Neural cell (in vitro differentiated cells): ENCODE data around the gene SLC4A1. TPM values are rescaled to one million over a fixed set of nuclear protein-coding genes. Genes with fewer than 3 reads are reported as not detected.

ENCODE experiments used
- H2AFZ ChIP-seq: fragments of 200-600, 300-800 bp; sonication (generic), shearing (Covaris generic); 2 replicates; pipeline ENCODE4 v1.6.0; 2014; ENCODE audit warnings: low read depth, mild to moderate bottlenecking, antibody characterized with exemption, low read length, moderate library complexity
- H3F3A ChIP-seq: fragments of 200-600 bp; shearing (Covaris generic); 2 replicates; pipeline ENCODE4 v1.6.1; 2016; ENCODE audit warnings: mild to moderate bottlenecking, moderate library complexity, mixed read lengths, antibody characterized with exemption, low read length; ENCODE audit not compliant: insufficient read depth, poor library complexity, severe bottlenecking
- H3K27ac ChIP-seq: fragments of 200-600, 300-800 bp; sonication (generic), shearing (Covaris generic); 2 replicates; pipeline ENCODE4 v1.5.1; 2014; ENCODE audit warnings: mild to moderate bottlenecking, low read length, moderate library complexity
- H3K27me3 ChIP-seq: fragments of 300-800, 200-600 bp; sonication (generic), shearing (Covaris generic); 2 replicates; pipeline ENCODE4 v1.6.0; 2014; ENCODE audit warnings: mild to moderate bottlenecking, low read depth, low read length, moderate library complexity; ENCODE audit not compliant: insufficient read depth
- H3K36me3 ChIP-seq: fragments of 300-800, 200-600 bp; sonication (generic), shearing (Covaris generic); 2 replicates; pipeline ENCODE4 v1.5.1; 2014; ENCODE audit warnings: mild to moderate bottlenecking, antibody characterized with exemption, low read length, moderate library complexity; ENCODE audit not compliant: insufficient read depth
- H3K4me2 ChIP-seq: fragments of 300-800, 200-600 bp; sonication (generic), shearing (Covaris generic); 2 replicates; pipeline ENCODE4 v1.6.0; 2014; ENCODE audit warnings: mild to moderate bottlenecking, low read length
- H3K4me3 ChIP-seq: fragments of 300-800, 200-600 bp; sonication (generic), shearing (Covaris generic); 2 replicates; pipeline ENCODE4 v1.5.1; 2014; ENCODE audit warnings: mild to moderate bottlenecking, low read length, moderate library complexity
- H3K79me2 ChIP-seq: fragments of 200-600 bp; shearing (Covaris generic); replicated peaks from 2 replicates; pipeline ENCODE4 v1.6.0; 2014; ENCODE audit warnings: mild to moderate bottlenecking, low read length, moderate library complexity; ENCODE audit not compliant: insufficient read depth
- H3K9ac ChIP-seq: fragments of 300-800, 200-600 bp; sonication (generic), shearing (Covaris generic); 2 replicates; pipeline ENCODE4 v1.6.1; 2016; ENCODE audit warnings: mild to moderate bottlenecking, low read length, mixed read lengths
- H3K9me2 ChIP-seq: fragments of 200-600 bp; shearing (Covaris generic); 2 replicates; pipeline ENCODE4 v1.6.1; 2016; ENCODE audit warnings: mild to moderate bottlenecking, low read length, mixed read lengths; ENCODE audit not compliant: insufficient read depth
- H3K9me3 ChIP-seq: fragments of 200-600, 300-800 bp; sonication (generic), shearing (Covaris generic); 2 replicates; pipeline ENCODE4 v1.6.1; 2016; ENCODE audit warnings: mild to moderate bottlenecking, mixed run types, low read length, moderate library complexity, mixed read lengths
- H4K20me1 ChIP-seq: fragments of 200-600 bp; shearing (Covaris generic); 2 replicates; pipeline ENCODE4 v1.6.1; 2016; ENCODE audit warnings: mild to moderate bottlenecking, mixed run types; ENCODE audit not compliant: insufficient read depth
- EP300 ChIP-seq: fragments of 450-650 bp; conservative IDR thresholded peaks from 2 replicates; pipeline ENCODE4 v1.6.1; 2014; ENCODE audit warnings: antibody characterized with exemption, mild to moderate bottlenecking, moderate library complexity; ENCODE audit not compliant: poor library complexity, severe bottlenecking
- EZH2 ChIP-seq: fragments of 200-600, 300-800 bp; shearing (Covaris generic), sonication (generic); IDR thresholded peaks from 2 replicates; pipeline ENCODE4 v1.6.1; 2014; ENCODE audit warnings: antibody characterized with exemption, low read length, borderline replicate concordance, mild to moderate bottlenecking; ENCODE audit not compliant: insufficient read depth, poor library complexity, severe bottlenecking
- MXI1 ChIP-seq: fragments of 450-650 bp; conservative IDR thresholded peaks from 2 replicates; pipeline ENCODE4 v1.6.1; 2014; ENCODE audit warnings: antibody characterized with exemption, mild to moderate bottlenecking; ENCODE audit not compliant: poor library complexity, severe bottlenecking
- POLR2AphosphoS5 ChIP-seq: IDR thresholded peaks from 2 replicates; pipeline ENCODE4 v1.6.1; 2012
- RAD21 ChIP-seq: fragments of 450-650 bp; conservative IDR thresholded peaks from 2 replicates; pipeline ENCODE4 v1.6.1; 2014; ENCODE audit warnings: antibody characterized with exemption, mild to moderate bottlenecking, moderate library complexity
- SMC3 ChIP-seq: fragments of 450-650 bp; conservative IDR thresholded peaks from 2 replicates; pipeline ENCODE4 v1.6.1; 2014; ENCODE audit warnings: antibody characterized with exemption, mild to moderate bottlenecking, moderate library complexity; ENCODE audit not compliant: poor library complexity
- TAF1 ChIP-seq: IDR thresholded peaks from 2 replicates; pipeline ENCODE4 v1.6.1; 2012; ENCODE audit warnings: low read depth
- polyA plus RNA-seq: library from polyadenylated mRNA; depleted of rRNA; stranded (reverse); fragments of >200 nt; gene quantifications from 2 replicates; pipeline ENCODE4 v1.2.3, GENCODE V29; 2014
- TF ChIP-seq, protein P1 (sequence below): fragments of 450-650 bp; IDR thresholded peaks from 2 replicates; pipeline ENCODE4 v1.5.1; 2014; ENCODE audit warnings: antibody characterized with exemption, mild to moderate bottlenecking, moderate library complexity; ENCODE audit not compliant: poor library complexity, severe bottlenecking
- TF ChIP-seq, protein P2 (sequence below): IDR thresholded peaks from 2 replicates; pipeline ENCODE4 v1.6.1; 2012; ENCODE audit warnings: borderline replicate concordance

Gene SLC4A1
- polyA plus RNA-seq, 1 donor from 2014 or later, result 0.05 TPM

DNA sequence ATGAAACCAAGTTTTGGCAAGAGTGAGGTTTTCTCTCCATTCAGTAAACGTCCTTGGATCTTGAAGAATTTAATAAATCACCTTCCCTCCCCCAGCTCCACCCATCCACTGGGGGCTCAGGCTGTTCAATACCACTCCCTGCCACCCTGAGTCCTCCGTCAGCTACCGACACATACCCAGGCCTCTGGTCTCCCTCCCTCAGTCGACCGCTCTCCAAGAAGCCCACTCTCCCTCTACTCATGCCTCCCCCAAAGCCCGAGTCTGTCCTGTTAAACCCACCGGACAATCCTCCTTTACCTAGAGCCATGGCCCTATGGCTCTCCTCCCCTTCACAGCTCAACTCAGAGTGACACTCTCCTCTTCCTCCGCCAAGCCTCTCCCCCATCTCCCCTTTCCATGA is 19.7 kb upstream of the SLC4A1 start:
- H3K9me3 ChIP-seq, result no peaks in the 10 kb centered on the region
- H3K4me2 ChIP-seq, result no peak overlapping the region
- H4K20me1 ChIP-seq, result no peaks in the 10 kb centered on the region
- H3K27me3 ChIP-seq, result no peaks in the 10 kb centered on the region
- H2AFZ ChIP-seq, result no peak overlapping the region
- TF ChIP-seq SMC3 (no peak), TAF1 (no peak), RAD21 (no peak), EZH2 (no peak), MXI1 (no peak), POLR2AphosphoS5 (no peak), EP300 (no peak)
- TF ChIP-seq, protein P1, sequence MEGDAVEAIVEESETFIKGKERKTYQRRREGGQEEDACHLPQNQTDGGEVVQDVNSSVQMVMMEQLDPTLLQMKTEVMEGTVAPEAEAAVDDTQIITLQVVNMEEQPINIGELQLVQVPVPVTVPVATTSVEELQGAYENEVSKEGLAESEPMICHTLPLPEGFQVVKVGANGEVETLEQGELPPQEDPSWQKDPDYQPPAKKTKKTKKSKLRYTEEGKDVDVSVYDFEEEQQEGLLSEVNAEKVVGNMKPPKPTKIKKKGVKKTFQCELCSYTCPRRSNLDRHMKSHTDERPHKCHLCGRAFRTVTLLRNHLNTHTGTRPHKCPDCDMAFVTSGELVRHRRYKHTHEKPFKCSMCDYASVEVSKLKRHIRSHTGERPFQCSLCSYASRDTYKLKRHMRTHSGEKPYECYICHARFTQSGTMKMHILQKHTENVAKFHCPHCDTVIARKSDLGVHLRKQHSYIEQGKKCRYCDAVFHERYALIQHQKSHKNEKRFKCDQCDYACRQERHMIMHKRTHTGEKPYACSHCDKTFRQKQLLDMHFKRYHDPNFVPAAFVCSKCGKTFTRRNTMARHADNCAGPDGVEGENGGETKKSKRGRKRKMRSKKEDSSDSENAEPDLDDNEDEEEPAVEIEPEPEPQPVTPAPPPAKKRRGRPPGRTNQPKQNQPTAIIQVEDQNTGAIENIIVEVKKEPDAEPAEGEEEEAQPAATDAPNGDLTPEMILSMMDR, result no peak
- TF ChIP-seq, protein P2, sequence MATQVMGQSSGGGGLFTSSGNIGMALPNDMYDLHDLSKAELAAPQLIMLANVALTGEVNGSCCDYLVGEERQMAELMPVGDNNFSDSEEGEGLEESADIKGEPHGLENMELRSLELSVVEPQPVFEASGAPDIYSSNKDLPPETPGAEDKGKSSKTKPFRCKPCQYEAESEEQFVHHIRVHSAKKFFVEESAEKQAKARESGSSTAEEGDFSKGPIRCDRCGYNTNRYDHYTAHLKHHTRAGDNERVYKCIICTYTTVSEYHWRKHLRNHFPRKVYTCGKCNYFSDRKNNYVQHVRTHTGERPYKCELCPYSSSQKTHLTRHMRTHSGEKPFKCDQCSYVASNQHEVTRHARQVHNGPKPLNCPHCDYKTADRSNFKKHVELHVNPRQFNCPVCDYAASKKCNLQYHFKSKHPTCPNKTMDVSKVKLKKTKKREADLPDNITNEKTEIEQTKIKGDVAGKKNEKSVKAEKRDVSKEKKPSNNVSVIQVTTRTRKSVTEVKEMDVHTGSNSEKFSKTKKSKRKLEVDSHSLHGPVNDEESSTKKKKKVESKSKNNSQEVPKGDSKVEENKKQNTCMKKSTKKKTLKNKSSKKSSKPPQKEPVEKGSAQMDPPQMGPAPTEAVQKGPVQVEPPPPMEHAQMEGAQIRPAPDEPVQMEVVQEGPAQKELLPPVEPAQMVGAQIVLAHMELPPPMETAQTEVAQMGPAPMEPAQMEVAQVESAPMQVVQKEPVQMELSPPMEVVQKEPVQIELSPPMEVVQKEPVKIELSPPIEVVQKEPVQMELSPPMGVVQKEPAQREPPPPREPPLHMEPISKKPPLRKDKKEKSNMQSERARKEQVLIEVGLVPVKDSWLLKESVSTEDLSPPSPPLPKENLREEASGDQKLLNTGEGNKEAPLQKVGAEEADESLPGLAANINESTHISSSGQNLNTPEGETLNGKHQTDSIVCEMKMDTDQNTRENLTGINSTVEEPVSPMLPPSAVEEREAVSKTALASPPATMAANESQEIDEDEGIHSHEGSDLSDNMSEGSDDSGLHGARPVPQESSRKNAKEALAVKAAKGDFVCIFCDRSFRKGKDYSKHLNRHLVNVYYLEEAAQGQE, result no peak
- no peak overlapping the region for H3K9ac ChIP-seq
- H3K36me3 ChIP-seq, result no peaks in the 10 kb centered on the region
- H3K9me2 ChIP-seq, result no peaks in the 10 kb centered on the region
- no peak overlapping the region for H3K27ac ChIP-seq
- no peak overlapping the region for H3K4me3 ChIP-seq
- H3F3A ChIP-seq, result no peaks in the 10 kb centered on the region
- H3K79me2 ChIP-seq, result no peaks in the 10 kb centered on the region

DNA sequence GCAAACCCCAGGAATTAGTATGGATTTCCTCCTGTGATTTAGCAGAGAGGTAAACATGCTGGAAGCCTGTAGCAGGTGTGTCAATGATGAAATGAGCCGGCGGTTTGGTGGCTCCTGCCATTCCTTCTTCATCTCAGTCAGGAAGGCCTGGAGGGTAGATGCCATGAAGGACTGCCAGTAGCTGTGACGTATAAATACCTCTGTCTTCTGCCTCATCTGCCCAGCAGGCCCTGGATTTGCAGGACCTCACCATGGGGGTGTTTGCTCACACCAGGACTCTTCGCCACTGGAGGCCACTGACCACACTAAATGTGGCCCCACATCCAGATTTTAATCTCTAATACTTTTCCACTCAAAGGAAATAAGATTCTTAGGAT is 16.1 kb upstream of the SLC4A1 start:
- H3K27ac ChIP-seq, result no peak overlapping the region
- no peaks in the 10 kb centered on the region for H4K20me1 ChIP-seq
- no peak for TF ChIP-seq TAF1
- TF ChIP-seq RAD21, result no peak
- TF ChIP-seq, protein P1, result no peak
- no peak overlapping the region for H3K4me3 ChIP-seq
- H2AFZ ChIP-seq, result no peak overlapping the region
- no peaks in the 10 kb centered on the region for H3K27me3 ChIP-seq
- no peaks in the 10 kb centered on the region for H3K79me2 ChIP-seq
- no peaks in the 10 kb centered on the region for H3K9me3 ChIP-seq
- no peaks in the 10 kb centered on the region for H3F3A ChIP-seq
- no peak overlapping the region for H3K9ac ChIP-seq
- H3K36me3 ChIP-seq, result no peaks in the 10 kb centered on the region
- H3K4me2 ChIP-seq, result no peak overlapping the region
- H3K9me2 ChIP-seq, result no peaks in the 10 kb centered on the region
